IPS DF 4.7 (cell line): ENCODE results near the gene ARHGEF7.
"Not testable (repeated sequence)": the region's sequence is repeated elsewhere in the genome, so short reads cannot be mapped to it uniquely, and the experiment has no call there.

Experiments
- DNase-seq: peaks from one replicate; pipeline ENCODE4 v3.0.0-alpha.2; 2013; ENCODE audit warnings: low spot score; ENCODE audit errors: extremely low read depth

ARHGEF7 gene, protein sequence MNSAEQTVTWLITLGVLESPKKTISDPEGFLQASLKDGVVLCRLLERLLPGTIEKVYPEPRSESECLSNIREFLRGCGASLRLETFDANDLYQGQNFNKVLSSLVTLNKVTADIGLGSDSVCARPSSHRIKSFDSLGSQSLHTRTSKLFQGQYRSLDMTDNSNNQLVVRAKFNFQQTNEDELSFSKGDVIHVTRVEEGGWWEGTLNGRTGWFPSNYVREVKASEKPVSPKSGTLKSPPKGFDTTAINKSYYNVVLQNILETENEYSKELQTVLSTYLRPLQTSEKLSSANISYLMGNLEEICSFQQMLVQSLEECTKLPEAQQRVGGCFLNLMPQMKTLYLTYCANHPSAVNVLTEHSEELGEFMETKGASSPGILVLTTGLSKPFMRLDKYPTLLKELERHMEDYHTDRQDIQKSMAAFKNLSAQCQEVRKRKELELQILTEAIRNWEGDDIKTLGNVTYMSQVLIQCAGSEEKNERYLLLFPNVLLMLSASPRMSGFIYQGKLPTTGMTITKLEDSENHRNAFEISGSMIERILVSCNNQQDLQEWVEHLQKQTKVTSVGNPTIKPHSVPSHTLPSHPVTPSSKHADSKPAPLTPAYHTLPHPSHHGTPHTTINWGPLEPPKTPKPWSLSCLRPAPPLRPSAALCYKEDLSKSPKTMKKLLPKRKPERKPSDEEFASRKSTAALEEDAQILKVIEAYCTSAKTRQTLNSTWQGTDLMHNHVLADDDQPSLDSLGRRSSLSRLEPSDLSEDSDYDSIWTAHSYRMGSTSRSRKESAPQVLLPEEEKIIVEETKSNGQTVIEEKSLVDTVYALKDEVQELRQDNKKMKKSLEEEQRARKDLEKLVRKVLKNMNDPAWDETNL

DNA sequence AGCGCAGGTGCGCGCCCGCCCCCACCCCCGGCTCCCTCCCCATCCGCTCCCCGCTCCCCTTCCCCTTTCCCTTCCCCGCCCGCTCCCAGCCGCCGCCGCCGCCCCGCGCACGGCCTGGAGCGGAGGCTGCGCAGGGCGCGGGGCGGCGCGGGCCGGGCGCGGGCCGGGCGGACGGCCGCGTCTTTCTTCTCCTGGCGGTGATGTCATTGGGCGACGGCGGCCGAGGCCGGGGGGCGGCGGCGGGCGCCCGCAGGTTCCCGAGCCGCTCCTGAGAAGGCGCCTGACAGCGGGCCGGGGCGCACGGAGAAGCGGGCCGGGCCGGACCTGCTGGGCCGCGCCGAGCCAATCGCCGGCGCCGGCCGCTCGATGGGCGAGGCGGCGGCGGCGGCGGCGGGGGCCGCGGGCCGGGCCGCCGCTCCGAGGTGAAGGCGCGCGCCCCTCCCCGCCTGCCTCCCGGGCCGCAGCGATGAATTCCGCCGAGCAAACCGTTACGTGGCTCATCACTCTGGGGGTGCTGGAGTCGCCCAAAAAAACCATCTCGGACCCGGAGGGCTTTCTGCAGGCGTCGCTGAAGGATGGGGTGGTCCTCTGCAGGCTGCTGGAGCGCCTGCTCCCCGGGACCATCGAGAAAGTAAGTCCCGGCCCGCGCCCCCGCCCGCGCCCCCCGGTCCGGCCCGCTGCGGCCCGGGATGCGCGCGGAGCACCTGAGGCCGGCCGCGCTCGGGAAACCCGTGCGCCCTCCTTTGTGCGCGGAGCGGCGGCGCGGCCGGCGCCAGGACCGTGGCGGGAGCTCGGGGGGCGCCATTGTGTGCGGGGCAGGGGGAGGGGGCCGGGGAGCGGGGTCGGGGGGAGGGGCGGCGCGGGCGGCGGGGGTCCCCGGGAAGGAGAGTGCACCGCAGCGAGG is at the start of gene ARHGEF7:
Gene ARHGEF7 (plus strand): TSS at position 250 of the 904 bp plus-strand sequence. CDS start 217 bp downstream, at position 467.
- no peak for DNase-seq

DNA sequence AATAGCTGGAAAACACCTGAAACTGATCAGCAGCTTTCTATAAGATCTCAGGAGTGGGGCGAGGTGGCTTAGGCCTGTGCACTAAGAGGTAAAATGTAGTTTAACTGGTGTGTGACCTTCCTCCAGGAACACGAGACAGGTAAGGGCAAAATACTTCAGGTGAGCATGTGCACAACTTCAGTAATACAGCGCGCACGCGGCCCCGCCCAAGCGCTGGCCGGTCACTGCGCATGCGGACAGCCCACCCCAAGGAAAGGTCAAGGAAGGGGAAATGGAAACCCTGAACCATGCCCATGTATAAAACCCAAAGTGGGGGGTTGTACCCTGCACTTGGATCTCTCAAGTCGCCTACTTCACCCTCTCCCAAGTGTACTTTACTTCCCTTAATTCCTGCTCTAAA is 49.4 kb upstream of the ARHGEF7 start:
- no peak for DNase-seq

DNA sequence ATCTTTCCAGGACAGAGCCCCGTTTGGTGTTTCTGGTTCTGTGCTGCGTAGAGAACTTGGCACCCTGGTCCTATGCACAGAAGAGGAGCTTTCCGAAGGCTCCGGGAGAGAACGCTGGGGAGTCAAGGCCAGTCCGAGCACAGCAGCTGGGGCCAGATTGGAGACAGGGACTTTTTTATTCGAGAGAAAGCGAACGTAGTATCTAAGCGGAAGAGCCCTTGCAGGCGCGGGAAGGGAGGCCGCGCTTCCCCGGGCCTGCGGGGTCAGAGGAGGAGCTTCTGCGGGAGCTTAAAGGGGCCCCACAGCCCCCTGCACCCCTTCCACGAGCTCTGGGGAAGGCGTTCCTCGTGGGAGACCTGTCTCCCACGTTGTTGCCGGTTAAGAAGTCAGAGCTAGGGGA is 48.6 kb upstream of the ARHGEF7 start:
- DNase-seq = no peak

- DNase-seq = no peak
These were observed 47.1 kb upstream of the ARHGEF7 start for GRCh38 chr13:111068009-111068350.

DNA sequence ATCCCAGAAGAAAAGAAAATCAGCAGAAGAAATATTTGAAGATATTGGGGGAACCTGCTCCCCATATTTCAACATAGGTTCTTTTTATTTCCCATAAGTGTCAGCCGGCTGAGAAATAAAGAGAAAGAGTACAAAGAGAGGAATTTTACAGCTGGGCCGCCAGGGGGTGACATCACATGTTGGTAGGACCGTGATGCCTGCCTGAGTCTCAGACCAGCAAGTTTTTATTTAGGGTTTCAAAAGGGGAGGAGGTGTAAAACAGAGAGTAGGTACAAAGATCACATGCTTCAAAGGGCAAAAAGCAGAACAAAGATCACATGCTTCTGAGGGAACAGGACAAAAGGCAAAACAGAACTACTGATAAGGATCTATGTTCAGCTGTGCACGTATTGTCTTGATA is 44.0 kb upstream of the ARHGEF7 start:
- DNase-seq = not testable (repeated sequence)

DNA sequence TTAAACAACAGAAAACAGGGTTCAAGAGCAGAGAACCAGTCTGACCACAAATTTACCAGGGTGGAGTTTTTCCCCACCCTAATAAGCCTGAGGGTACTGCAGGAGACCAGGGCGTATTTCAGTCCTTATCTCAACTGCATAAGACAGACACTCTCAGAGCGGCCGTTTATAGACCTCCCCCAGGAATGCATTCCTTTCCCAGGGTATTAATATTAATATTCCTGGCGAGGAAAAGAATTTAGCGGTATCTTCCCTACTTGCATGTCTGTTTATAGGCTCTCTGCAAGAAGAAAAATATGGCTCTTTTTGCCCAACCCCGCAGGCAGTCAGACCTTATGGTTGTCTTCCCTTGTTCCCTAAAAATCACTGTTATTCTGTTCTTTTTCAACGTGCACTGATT is 43.6 kb upstream of the ARHGEF7 start:
- not testable (repeated sequence) for DNase-seq

DNA sequence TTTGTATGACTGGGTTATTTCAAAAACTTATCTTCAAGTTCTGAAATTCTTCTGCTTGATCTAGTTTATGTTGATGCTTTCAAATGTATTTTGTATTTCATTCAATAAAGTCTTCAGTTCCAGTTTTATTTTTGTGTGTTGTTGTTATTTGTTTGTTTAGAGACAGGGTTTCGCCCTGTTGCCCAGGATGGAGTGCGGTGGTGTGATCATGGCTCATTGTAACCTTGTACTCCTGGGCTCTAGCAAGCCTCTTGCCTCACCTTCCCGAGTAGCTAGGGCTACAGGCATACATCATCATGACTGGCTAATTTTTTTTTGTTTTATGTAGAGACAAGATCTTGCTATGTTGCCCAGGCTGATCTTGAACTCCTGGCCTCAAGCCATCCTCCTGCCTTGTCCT is 40.3 kb upstream of the ARHGEF7 start:
- no peak for DNase-seq

- no peak for DNase-seq
These were observed 38.7 kb upstream of the ARHGEF7 start for GRCh38 chr13:111076155-111077013.

DNA sequence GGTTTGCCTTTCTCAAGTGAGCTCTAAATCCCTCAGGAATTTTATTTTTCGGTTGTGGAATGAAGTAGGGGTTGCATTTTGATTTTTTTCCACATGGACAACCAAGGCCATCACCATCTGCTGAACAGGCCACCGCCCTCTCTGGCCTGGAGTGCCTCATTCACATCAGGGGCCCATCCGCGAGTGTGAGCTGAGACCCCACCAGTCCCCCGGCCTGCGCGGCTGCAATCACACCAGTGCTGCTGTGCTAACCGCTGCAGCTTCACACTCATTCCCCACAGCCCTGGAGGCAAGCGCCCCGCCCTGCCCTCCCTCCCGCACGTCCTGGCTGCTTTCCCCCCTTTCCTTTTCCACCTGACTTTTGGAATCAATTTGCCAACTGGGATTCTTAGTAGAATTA is 35.7 kb upstream of the ARHGEF7 start:
- DNase-seq = no peak

DNA sequence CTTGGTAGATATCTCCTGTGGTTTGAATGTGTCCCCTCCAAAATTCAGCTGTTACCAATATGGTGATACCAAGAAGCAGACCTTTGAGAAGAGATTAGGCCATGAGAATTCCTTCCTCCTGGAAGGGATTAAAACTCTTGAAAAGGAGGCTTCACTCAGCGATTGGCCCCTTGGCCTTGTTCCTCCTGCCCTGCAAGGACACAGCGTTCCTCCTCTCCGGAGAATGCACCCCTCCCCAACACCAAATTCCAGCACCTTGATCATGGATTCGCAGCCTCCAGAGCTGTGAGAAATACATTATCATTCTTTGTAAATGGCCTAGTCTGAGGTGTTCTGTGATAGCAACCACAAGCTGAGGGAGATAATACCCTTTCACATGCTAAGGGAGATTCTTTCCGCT is 34.5 kb upstream of the ARHGEF7 start:
- no peak for DNase-seq

DNA sequence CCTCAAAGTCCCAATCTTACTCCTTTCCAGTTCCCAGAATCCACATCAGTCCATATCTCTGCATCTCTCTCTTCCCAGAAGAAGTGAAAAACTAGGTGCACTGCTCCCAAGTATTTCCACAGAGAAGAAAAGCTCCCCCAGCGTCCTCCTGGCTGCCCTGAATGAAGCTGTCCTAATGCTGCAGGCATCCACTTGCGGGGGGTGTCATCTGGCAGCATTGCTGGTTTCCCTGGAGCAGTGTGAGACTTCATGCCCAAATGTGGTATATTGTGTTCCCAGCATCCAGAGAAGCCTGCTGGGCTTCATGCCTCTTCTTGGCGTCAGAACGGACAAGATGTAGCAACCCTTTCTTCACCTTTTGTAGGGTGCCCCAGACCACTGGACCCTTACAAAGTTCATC is 32.9 kb upstream of the ARHGEF7 start:
- DNase-seq = no peak

- not testable (repeated sequence) for DNase-seq
These were observed 32.3 kb upstream of the ARHGEF7 start for GRCh38 chr13:111082769-111083168.

GRCh38 chr13:111083693-111084092 is 31.4 kb upstream of the ARHGEF7 start:
- not testable (repeated sequence) for DNase-seq

DNA sequence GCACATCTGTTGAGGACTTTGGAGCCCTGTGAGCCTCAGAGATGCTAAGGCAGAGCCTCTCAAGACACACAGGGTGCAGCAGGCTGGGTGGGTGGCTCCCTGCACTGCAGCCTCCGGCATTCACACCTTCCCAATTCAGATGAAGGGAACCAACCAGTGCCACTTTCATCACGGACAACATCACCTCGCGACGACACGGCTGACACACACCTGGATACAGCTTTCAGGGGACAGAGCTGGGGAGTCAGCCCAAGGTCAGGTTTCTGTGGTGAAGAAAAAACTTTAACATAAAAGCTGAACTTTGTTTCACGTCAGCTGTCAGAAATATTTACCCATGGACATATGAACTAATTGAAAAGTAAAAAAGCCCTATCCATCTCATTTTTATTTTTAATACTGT is 24.9 kb upstream of the ARHGEF7 start:
- DNase-seq = no peak

DNA sequence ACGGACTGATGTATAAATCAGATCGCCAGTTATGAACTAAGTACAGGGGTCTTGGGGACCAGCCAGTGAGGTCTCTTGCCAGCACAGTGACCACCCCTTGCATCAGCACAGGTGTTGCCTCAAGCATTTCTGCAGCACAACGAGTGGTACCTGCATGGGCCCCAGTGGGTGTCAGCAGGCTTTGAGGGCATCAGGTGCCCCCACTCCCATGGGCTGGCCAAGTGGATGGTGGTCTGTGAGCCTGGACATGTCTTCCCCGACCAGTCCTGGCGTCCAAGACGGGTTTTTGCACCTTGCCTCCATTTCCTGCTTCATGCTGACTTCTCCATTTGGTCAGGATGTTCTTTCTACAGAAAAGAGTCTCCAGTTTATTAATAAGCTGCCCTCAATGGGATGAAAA is 22.4 kb upstream of the ARHGEF7 start:
- no peak for DNase-seq

DNA sequence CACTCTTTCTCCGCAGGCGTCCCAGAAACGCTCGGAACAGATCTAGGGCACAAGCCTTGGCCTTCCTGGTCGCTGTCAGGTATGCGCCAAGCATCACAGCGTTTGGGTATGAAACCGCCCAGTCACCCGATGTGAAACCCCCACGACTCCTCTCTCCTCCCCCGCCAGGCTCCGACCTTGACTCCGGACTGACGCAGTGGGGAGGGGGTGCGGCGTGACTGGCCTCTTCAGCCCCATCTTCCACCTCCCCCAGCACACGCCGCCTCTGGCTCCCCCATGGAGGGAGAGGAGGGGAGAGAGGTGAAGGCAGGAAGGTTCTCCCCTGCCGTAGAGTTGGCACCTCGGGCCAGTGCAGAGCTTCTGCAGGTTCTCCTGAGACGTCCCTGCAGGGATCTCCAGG is 22.0 kb upstream of the ARHGEF7 start:
- DNase-seq = no peak

- DNase-seq = no peak
These were observed 21.5 kb upstream of the ARHGEF7 start for GRCh38 chr13:111093634-111094033.

- DNase-seq = no peak
These were observed 19.9 kb upstream of the ARHGEF7 start for GRCh38 chr13:111095031-111095840.

- DNase-seq = no peak
These were observed 19.1 kb upstream of the ARHGEF7 start for GRCh38 chr13:111095911-111096501.
